GM15510 (cell line): ENCODE data around the gene PIK3R2.
A peak's percentile ranks its signal among the peaks of the same experiment; 100 is the strongest.

Experiments used
- POLR2A ChIP-seq: IDR thresholded peaks from 3 replicates; pipeline ENCODE4 v1.6.1; 2011; ENCODE audit warnings: borderline replicate concordance; ENCODE audit not compliant: insufficient read length; ENCODE audit errors: extremely low read depth

The PIK3R2 gene

DNA sequence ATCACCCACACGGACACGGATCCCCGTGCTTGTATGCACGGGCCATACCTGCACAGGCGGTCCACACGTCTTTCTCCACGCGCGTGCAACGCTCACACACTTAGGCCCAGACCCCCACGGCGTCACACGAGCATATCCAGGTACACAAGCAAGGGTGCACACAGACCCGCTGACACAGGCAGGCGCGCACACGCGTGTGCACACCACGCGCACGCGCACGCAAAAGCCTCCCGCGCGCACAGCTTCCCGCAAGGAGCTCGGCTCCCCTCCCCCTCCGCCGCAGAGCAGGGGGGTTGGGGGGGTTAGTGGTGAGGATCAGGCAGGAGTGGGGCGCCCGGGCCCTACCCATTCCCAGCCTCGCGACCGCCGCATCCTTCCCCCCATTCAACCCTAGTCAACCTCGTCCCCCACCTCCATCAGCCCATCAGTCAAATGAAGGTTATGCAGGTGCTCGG, 50.5 kb downstream of the PIK3R2 start:
- no peak for TF ChIP-seq POLR2A

GRCh38 chr19:18203863-18204393, 51.0 kb downstream of the PIK3R2 start, which contains the start of gene RAB3A:
Gene RAB3A (minus strand): TSS chr19:18204042. CDS start chr19:18202740, 1,302 bp downstream.
- peak; percentile 41 for TF ChIP-seq POLR2A

DNA sequence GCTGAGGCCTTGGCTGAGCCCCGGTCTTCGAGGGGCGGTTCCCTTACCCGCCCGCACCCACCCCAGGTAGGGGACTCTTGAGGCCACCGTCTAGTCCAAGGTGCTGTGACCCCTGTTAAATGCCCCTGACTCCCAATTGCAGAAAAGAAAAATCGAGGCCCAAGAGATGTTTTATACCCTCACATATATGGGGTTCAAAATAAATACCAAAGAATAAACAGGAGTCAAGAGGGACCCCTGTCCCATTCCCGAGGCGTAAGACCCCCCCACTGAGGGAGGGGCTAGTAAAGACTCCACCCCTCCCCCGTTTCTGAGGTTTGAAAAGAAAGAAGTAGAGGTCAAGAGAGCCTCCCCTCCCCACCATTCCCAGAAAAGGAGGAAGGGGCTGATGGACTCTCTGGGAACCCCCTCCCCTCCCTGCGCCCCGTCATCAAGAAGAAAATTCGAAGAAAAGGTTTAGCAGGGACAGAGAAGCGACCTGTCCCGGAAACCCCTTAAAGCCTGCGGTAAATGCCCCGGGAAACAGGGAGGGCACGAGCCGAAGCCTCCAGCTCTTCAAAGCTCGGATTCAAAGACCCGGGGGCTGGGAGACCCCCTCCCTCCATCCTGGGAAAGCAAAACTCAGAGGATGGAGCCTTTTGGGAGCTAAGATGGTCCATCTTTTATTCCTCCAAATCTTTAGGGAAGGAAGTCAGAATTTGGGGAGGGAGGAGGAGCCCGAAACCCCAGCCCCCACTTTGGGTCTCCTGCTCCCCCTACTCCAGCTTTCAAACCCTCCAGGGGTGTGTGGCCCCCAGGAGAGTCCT, 51.6 kb downstream of the PIK3R2 start:
- no peak for TF ChIP-seq POLR2A

- no peak for TF ChIP-seq POLR2A
Observed at GRCh38 chr19:18205200-18205892, 52.4 kb downstream of the PIK3R2 start.

DNA sequence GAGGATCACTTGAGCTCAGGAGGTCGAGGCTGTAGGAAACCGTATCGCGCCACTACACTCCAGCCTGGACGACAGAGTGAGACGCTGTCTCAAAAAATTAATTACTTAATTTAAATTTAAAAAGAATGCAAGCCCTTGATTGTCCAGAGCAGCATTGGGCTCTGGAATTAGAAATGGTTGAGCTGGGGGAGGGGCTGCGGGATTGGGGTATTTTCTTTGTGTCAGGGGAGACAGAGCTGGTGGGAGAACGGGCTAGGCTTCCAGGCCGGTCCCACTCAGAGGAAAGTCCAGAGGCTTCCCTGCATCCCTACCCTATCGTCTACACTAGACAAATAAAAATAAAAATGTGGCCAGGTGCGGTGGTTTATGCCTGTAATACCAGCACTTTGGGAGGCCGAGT, 53.1 kb downstream of the PIK3R2 start:
- TF ChIP-seq POLR2A: no peak

- no peak for TF ChIP-seq POLR2A
Observed at GRCh38 chr19:18208098-18208951, 55.4 kb downstream of the PIK3R2 start.

DNA sequence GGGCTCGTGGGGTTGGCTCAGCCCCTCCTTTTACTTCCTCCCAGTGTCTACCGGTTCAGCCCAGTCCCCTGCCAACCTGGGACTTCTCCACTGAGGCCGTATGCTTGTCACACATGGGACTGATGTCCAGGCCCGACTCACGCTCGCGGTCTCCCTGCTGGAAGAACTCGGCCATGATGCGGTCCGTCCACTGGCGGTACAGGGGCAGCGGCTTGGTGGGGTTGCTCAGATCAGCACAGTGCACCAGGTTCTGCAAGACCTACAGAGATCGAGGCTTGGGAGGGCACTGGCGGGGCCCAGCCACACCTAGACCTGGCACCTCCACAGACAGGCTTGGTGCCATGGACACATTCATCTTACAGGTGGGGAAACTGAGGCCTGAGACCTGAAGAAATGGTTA, 58.7 kb downstream of the PIK3R2 start:
- no peak for TF ChIP-seq POLR2A

DNA sequence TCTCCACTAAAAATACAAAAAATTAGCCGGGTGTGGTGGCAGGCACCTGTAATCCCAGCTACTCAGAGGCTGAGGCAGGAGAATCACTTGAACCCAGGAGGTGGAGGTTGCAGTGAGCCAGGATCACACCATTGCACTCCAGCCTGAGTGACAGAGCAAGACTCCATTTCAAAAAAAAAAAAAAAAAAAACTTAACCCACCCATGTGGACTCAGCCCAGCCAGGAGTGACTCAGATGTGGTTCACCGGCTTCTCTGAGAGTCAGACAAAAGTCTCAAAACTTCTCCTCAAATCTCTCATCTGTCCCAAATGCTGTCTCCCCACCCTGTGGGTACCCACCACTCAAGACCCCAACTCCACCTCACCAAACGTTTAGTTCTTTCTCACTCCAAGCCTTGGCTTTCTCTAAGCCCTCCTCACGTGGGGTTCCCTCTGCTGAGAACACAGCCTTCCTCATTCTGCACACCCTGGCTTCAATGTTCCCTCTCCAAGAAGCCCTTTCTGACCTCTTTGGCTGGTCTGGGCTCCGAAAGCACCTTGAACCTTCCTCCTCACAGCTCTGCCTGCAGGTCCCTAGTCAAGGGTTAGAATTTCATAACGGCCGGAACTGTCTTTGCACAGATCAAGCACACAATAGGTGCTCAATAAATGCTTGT, 61.9 kb downstream of the PIK3R2 start:
- no peak for TF ChIP-seq POLR2A

GRCh38 chr19:18216789-18217188, 63.8 kb downstream of the PIK3R2 start:
- no peak for TF ChIP-seq POLR2A

DNA sequence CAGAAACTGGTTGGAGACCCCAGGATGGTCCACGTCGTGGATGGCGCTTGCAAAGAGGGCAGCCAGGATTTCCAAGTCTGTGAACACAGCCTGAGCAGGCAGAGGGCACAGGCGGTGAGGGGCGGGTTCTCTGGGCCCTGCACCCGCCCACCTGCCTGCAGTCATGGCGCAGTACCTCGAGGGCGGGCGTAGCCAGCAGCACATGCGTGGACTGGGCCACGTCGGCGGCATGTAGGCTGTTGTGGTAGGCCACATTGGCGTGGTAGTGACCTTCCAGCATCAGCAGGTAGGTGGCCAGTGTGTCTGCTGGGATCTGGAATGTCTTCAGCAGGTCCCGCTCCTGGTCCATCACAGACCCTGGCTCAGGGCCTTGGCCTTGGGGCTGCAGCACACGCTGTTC, 65.2 kb downstream of the PIK3R2 start:
- TF ChIP-seq POLR2A: no peak

- no peak for TF ChIP-seq POLR2A
Observed at GRCh38 chr19:18218600-18218999, 65.6 kb downstream of the PIK3R2 start.
